Measurements from ENCODE around the gene FIBCD1.

The FIBCD1 gene

GRCh38 chr9:130872912-130873503 lies 66.0 kb downstream of the FIBCD1 start:
- no peak for FAIRE-seq

GRCh38 chr9:130872508-130872907 lies 66.5 kb downstream of the FIBCD1 start:
- DNase-seq (ENCODE audit: insufficient read length, low spot score), result no peak
- no peak for TF ChIP-seq CTCF (IDR thresholded peaks at IDR 0.05; ENCODE audit: insufficient read depth, missing control alignments)

More at GRCh38 chr9:130872912-130873503, 66.0 kb downstream of the FIBCD1 start:
- no peak for TF ChIP-seq CTCF (IDR thresholded peaks at IDR 0.05; ENCODE audit: insufficient read depth, missing control alignments)
- no peak for DNase-seq (ENCODE audit: insufficient read length, low spot score)

GRCh38 chr9:130872093-130872492 lies 67.0 kb downstream of the FIBCD1 start:
- no peak for DNase-seq (ENCODE audit: insufficient read length, low spot score)
- TF ChIP-seq CTCF (IDR thresholded peaks at IDR 0.05; ENCODE audit: insufficient read depth, missing control alignments), result no peak
- FAIRE-seq, result no peak

More at GRCh38 chr9:130872508-130872907, 66.5 kb downstream of the FIBCD1 start:
- no peak for FAIRE-seq

GRCh38 chr9:130871395-130872062 lies 67.5 kb downstream of the FIBCD1 start:
- no peak for TF ChIP-seq CTCF (IDR thresholded peaks at IDR 0.05; ENCODE audit: insufficient read depth, missing control alignments)

GRCh38 chr9:130870491-130871381 lies 68.3 kb downstream of the FIBCD1 start:
- no peak for TF ChIP-seq CTCF (IDR thresholded peaks at IDR 0.05; ENCODE audit: insufficient read depth, missing control alignments)
- no peak for DNase-seq (ENCODE audit: insufficient read length, low spot score)
- FAIRE-seq, result no peak

More at GRCh38 chr9:130871395-130872062, 67.5 kb downstream of the FIBCD1 start:
- DNase-seq (ENCODE audit: insufficient read length, low spot score), result no peak
- no peak for FAIRE-seq

GRCh38 chr9:130869250-130869649 lies 69.8 kb downstream of the FIBCD1 start:
- TF ChIP-seq CTCF (IDR thresholded peaks at IDR 0.05; ENCODE audit: insufficient read depth, missing control alignments), result no peak
- DNase-seq (ENCODE audit: insufficient read length, low spot score) (no peak), FAIRE-seq (no peak)
